PFSK-1 (cell line): ENCODE data around the gene SLC12A9.

Experiments
- FOXP2 ChIP-seq: optimal IDR thresholded peaks from 2 replicates; pipeline ENCODE3; 2011; ENCODE audit warnings: borderline replicate concordance, control low read depth, inconsistent platforms; ENCODE audit not compliant: insufficient read depth; ENCODE audit errors: extremely low read length, extremely low read depth
- POLR2AphosphoS5 ChIP-seq: IDR thresholded peaks from 2 replicates; pipeline ENCODE4 v1.6.1; 2012; ENCODE audit warnings: low read depth, mild to moderate bottlenecking, control low read depth, low read length, moderate library complexity
- REST ChIP-seq, 2 experiments: IDR thresholded peaks; 2 replicates each; pipeline versions ENCODE4 v1.6.1 to v1.8.0; 2011 to 2012; ENCODE audit warnings: low read depth in 2 of 2, low read length in 2 of 2, control low read depth in 1 of 2, inconsistent platforms in 1 of 2, mild to moderate bottlenecking in 1 of 2, moderate library complexity in 1 of 2; ENCODE audit not compliant: insufficient read depth in 1 of 2
- SIN3A ChIP-seq: IDR thresholded peaks from 2 replicates; pipeline ENCODE4 v1.6.1; 2012; ENCODE audit warnings: mild to moderate bottlenecking, low read length, moderate library complexity, borderline replicate concordance; ENCODE audit not compliant: insufficient read depth
- TAF1 ChIP-seq: IDR thresholded peaks from 2 replicates; pipeline ENCODE4 v1.6.1; 2012; ENCODE audit warnings: low read length, control low read depth, borderline replicate concordance; ENCODE audit not compliant: insufficient read depth

SLC12A9 gene

GRCh38 chr7:100808354-100808875 is 44.1 kb upstream of the SLC12A9 start:
- TF ChIP-seq FOXP2 (no peak), REST (IDR thresholded peaks at IDR 0.05; ENCODE audit: insufficient read depth in 1 of 2, low read depth in 2 of 2, low read length in 2 of 2) (no peak), SIN3A (no peak), TAF1 (no peak), POLR2AphosphoS5 (no peak)

- TF ChIP-seq FOXP2 (no peak), POLR2AphosphoS5 (no peak), TAF1 (no peak), REST (IDR thresholded peaks at IDR 0.05; ENCODE audit: insufficient read depth in 1 of 2, low read depth in 2 of 2, low read length in 2 of 2) (no peak), SIN3A (no peak)
Observed at GRCh38 chr7:100811480-100811879, 41.0 kb upstream of the SLC12A9 start.

GRCh38 chr7:100812729-100813128 is 39.8 kb upstream of the SLC12A9 start:
- no peak for TF ChIP-seq POLR2AphosphoS5
- no peak for TF ChIP-seq TAF1
- no peak for TF ChIP-seq FOXP2
- TF ChIP-seq REST (IDR thresholded peaks at IDR 0.05; ENCODE audit: insufficient read depth in 1 of 2, low read depth in 2 of 2, low read length in 2 of 2) = no peak
- TF ChIP-seq SIN3A = no peak

GRCh38 chr7:100817097-100817496 is 35.4 kb upstream of the SLC12A9 start:
- TF ChIP-seq POLR2AphosphoS5 (no peak), SIN3A (no peak), REST (IDR thresholded peaks at IDR 0.05; ENCODE audit: insufficient read depth in 1 of 2, low read depth in 2 of 2, low read length in 2 of 2) (no peak), FOXP2 (no peak), TAF1 (no peak)

- TF ChIP-seq POLR2AphosphoS5 = no peak
- no peak for TF ChIP-seq TAF1
- no peak for TF ChIP-seq FOXP2
- TF ChIP-seq REST (IDR thresholded peaks at IDR 0.05; ENCODE audit: insufficient read depth in 1 of 2, low read depth in 2 of 2, low read length in 2 of 2) = no peak
Observed at GRCh38 chr7:100818366-100818765, 34.1 kb upstream of the SLC12A9 start.
